ENCODE measurements around the gene NIPA2.

Gene NIPA2

GRCh38 chr15:22868495-22868894 is 30.0 kb downstream of the NIPA2 start:
- TF ChIP-seq, protein P1, sequence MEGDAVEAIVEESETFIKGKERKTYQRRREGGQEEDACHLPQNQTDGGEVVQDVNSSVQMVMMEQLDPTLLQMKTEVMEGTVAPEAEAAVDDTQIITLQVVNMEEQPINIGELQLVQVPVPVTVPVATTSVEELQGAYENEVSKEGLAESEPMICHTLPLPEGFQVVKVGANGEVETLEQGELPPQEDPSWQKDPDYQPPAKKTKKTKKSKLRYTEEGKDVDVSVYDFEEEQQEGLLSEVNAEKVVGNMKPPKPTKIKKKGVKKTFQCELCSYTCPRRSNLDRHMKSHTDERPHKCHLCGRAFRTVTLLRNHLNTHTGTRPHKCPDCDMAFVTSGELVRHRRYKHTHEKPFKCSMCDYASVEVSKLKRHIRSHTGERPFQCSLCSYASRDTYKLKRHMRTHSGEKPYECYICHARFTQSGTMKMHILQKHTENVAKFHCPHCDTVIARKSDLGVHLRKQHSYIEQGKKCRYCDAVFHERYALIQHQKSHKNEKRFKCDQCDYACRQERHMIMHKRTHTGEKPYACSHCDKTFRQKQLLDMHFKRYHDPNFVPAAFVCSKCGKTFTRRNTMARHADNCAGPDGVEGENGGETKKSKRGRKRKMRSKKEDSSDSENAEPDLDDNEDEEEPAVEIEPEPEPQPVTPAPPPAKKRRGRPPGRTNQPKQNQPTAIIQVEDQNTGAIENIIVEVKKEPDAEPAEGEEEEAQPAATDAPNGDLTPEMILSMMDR (IDR thresholded peaks at IDR 0.05; ENCODE audit: low read depth, low read length, missing control alignments): no peak
- H3K36me3 ChIP-seq (replicated peaks): peaks cover 55% of the 10 kb centered on the region
- DNase-seq: no peak
- H3K27ac ChIP-seq: no peak overlapping the region
- no peaks in the 10 kb centered on the region for H3K27me3 ChIP-seq (replicated peaks)
- in situ Hi-C loops (cut with HindIII; ENCODE audit: low pct_ligation_motif_present, low sequenced_read_pairs): no loop called here
- no peak overlapping the region for H3K4me3 ChIP-seq (ENCODE audit: low read depth, low read length)

GRCh38 chr15:22868928-22869327 is 30.5 kb downstream of the NIPA2 start:
- Histone ChIP-seq H3K36me3 (replicated peaks) (peaks cover 59% of the 10 kb centered on the region), H3K4me3 (ENCODE audit: low read depth, low read length) (no peak overlapping the region), H3K27ac (no peak overlapping the region), H3K27me3 (replicated peaks) (no peaks in the 10 kb centered on the region)
- in situ Hi-C loops (cut with HindIII; ENCODE audit: low pct_ligation_motif_present, low sequenced_read_pairs): no loop called here
- DNase-seq: no peak
- TF ChIP-seq, protein P1 (IDR thresholded peaks at IDR 0.05; ENCODE audit: low read depth, low read length, missing control alignments): no peak

- in situ Hi-C loops (cut with HindIII; ENCODE audit: low pct_ligation_motif_present, low sequenced_read_pairs): no loop called here
- Histone ChIP-seq H3K27me3 (replicated peaks) (no peaks in the 10 kb centered on the region), H3K27ac (no peak overlapping the region)
These were observed 31.4 kb downstream of the NIPA2 start for GRCh38 chr15:22869856-22870255.

DNA sequence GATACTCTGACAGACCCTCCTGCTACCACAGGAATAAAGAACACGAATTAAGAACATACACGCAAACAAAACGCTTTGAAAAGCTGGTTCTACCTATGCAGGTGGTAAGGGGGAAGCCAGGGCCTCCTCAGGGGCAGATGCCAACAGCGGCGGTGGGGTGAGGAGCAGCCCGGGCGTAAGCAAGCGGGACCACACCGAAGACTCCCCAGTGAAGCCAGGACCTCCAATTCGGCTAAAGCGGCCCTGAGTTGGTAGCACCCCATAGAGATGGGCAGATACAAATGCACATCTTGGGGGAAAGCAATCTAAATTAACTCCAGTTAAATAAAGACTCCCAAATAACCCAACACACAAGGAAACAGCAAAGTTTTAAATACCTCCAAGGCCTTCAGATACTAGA is 32.4 kb downstream of the NIPA2 start:
- in situ Hi-C loops (cut with HindIII; ENCODE audit: low pct_ligation_motif_present, low sequenced_read_pairs): no loop called here
- Histone ChIP-seq H3K27ac (no peak overlapping the region), H3K36me3 (replicated peaks) (peaks cover 51% of the 10 kb centered on the region), H3K27me3 (replicated peaks) (no peaks in the 10 kb centered on the region), H3K4me3 (ENCODE audit: low read depth, low read length) (no peak overlapping the region)
- TF ChIP-seq, protein P1 (IDR thresholded peaks at IDR 0.05; ENCODE audit: low read depth, low read length, missing control alignments): no peak
- no peak for DNase-seq

More at GRCh38 chr15:22869856-22870255, 31.4 kb downstream of the NIPA2 start:
- DNase-seq: no peak
- no peak overlapping the region for H3K4me3 ChIP-seq (ENCODE audit: low read depth, low read length)
- TF ChIP-seq, protein P1 (IDR thresholded peaks at IDR 0.05; ENCODE audit: low read depth, low read length, missing control alignments): no peak
- peaks cover 53% of the 10 kb centered on the region for H3K36me3 ChIP-seq (replicated peaks)

DNA sequence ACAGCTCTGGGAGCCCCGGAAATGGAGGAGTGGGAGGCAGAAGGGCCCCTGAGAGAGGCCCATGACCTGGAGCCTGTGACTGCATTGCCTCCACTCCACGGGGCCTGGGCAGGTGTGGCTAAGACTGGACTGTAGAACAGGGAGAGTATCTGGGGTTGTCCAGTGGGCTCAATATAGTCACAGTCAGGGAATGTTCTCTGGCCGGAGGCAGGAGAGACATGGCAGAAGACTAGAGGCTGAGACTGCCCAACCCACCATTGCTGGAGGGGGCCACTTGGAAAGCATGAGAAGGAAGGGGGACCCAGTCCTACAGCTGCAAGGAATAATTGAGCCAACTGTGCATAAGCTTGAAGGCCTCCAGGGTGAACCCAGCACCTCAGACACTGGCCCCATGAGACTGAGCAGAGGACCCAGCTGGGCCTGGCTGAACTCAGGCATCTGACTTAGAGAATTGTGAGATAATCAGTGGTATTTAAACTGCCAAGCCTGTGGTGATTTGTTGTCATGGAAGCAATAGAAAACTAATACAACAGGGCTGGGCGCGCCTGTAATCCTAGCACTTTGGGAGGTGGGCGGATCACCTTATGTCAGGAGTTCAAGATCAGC is 33.1 kb downstream of the NIPA2 start:
- Histone ChIP-seq H3K4me3 (ENCODE audit: low read depth, low read length) (no peak overlapping the region), H3K36me3 (replicated peaks) (peaks cover 50% of the 10 kb centered on the region), H3K27ac (no peak overlapping the region), H3K27me3 (replicated peaks) (no peaks in the 10 kb centered on the region)
- TF ChIP-seq, protein P1 (IDR thresholded peaks at IDR 0.05; ENCODE audit: low read depth, low read length, missing control alignments): no peak
- DNase-seq: no peak
- in situ Hi-C loops (cut with HindIII; ENCODE audit: low pct_ligation_motif_present, low sequenced_read_pairs): no loop called here
